K562 treated with DMSO at 1 percent for 48 hours (cell line): ENCODE measurements around the gene RXRB. TPM values are rescaled to one million over a fixed set of nuclear protein-coding genes. Genes with fewer than 3 reads are reported as not detected.

Experiments
- total RNA-seq: library from RNA; unstranded; fragments of 300-600 nt; gene quantifications from 2 replicates; pipeline ENCODE4 v1.2.3, GENCODE V29; 2022; ENCODE audit warnings: low replicate concordance; ENCODE audit errors: extremely low read depth

The RXRB gene
- not detected in 2 replicates for total RNA-seq

GRCh38 chr6:33200219-33201146 is at the start of gene RXRB, which contains the start of gene SLC39A7:
Gene RXRB (minus strand): TSS chr6:33200665. CDS start chr6:33200476, 189 bp downstream.
Gene SLC39A7 (plus strand): TSS chr6:33200867. CDS start chr6:33201246, 379 bp downstream.

DNA sequence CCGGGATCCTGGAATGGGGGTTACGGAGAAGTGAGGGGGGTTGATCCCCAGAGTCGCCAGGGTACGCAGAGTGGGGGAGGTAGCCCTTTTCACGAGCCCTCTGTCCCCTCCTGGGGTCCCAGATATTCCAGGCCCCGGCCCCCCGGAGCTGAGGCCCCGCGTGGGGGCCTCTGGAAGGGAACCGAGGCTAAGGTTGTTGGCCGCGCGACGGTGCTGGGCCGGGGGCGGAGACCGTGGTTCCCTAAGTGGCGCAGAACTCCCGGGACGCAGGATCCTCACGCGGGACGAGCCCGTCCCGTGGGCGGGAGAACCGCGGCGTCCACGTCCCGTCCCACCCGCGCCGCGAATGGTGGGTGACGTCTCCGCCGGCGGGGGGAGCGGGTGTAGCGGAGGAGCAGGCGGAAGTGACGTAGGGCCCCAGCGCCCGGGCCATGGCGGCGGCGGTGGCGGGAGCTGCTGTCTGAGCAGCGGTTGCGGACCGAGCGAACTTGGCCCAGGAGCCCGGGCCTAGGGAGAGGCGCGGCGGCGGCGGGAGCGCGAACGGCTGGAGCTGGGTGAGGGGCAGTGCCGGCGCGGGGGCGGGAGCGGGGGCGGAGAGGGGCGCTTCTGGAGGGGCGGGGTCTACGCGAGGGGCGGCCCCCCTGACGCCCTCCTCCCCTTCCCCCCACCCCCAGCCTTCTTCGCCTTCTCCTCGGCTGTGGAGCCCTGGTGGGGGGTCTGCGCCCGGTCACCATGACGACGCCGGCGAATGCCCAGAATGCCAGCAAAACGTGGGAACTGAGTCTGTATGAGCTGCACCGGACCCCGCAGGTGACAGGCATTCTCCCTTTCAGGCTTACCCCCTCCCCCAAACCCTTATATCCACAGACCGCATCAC is 7.9 kb upstream of the RXRB start, which contains the start of gene RING1:
RING1 (plus strand) TSS at position 410 of the 877 bp plus-strand sequence; CDS start at position 733, 323 bp downstream.

GRCh38 chr6:33204415-33205190 is 4.1 kb upstream of the RXRB start, which contains the start of gene HSD17B8:
Gene HSD17B8 (plus strand): TSS chr6:33204655. CDS start chr6:33204669, 14 bp downstream.

DNA sequence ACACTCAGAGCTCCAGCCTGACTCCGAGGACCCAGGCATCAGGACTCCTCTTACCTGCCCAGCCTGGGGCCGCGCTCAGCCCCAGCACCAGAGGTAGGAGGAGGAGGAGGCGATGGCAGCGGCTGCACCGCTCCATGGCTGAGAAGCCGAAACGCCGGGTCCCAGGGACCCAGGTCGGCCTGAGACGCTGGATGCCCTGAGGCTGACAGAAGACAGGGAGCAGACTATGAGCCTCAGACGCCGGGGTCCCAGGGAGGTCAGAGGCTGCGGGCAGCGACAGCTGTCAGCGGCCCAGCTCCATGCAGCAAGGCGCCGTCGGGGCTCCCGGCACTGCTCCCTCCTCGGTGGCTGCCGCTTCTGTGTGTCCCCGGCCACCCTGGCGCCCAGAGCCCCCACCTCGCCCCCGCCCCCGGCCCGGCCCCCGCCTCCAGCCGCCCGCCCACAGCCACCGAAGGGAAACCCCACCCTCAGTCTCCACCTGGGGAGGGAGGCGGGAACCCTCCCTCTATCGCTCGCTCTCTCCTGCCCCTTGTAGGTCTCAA is 8.3 kb downstream of the RXRB start, which contains the start of gene COL11A2:
COL11A2 (minus strand) TSS at position 363 of the 542 bp plus-strand sequence; CDS start at position 136, 227 bp downstream.

Other genes starting within 250 kb of the RXRB start
- not detected in 2 replicates for gene HLA-DMA, start 247.6 kb downstream of the RXRB start, total RNA-seq
- gene BRD2, start 232.1 kb downstream of the RXRB start, total RNA-seq, result not detected in 2 replicates
- not detected in 2 replicates for gene HLA-DOA, start 191.1 kb downstream of the RXRB start, total RNA-seq
- not detected in 2 replicates for gene HLA-DPA1, start 127.0 kb downstream of the RXRB start, total RNA-seq
- not detected in 2 replicates for gene HLA-DPB1, start 124.7 kb downstream of the RXRB start, total RNA-seq
- not detected in 2 replicates for gene COL11A2, start 8.2 kb downstream of the RXRB start, total RNA-seq
- gene SLC39A7, start 202 bp upstream of the RXRB start, total RNA-seq, result 245 TPM in 1 of 2 replicates, not detected in the other
- gene HSD17B8, start 4.0 kb upstream of the RXRB start, total RNA-seq, result not detected in 2 replicates
- gene RING1, start 7.8 kb upstream of the RXRB start, total RNA-seq, result not detected in 2 replicates
- not detected in 2 replicates for gene VPS52, start 71.2 kb upstream of the RXRB start, total RNA-seq
- 6,916 and 8,608 TPM in 2 replicates for gene RPS18, start 71.4 kb upstream of the RXRB start, total RNA-seq
- gene B3GALT4, start 76.5 kb upstream of the RXRB start, total RNA-seq, result not detected in 2 replicates
- gene WDR46, start 88.6 kb upstream of the RXRB start, total RNA-seq, result not detected in 2 replicates
- gene PFDN6, start 88.9 kb upstream of the RXRB start, total RNA-seq, result not detected in 2 replicates
- 141 TPM in 1 of 2 replicates, not detected in the other for gene RGL2, start 98.3 kb upstream of the RXRB start, total RNA-seq
- 231 TPM in 1 of 2 replicates, not detected in the other for gene TAPBP, start 113.4 kb upstream of the RXRB start, total RNA-seq
- not detected in 2 replicates for gene ZBTB22, start 117.1 kb upstream of the RXRB start, total RNA-seq
- gene DAXX, start 122.3 kb upstream of the RXRB start, total RNA-seq, result not detected in 2 replicates
- gene KIFC1, start 191.2 kb upstream of the RXRB start, total RNA-seq, result not detected in 2 replicates
- gene PHF1, start 210.3 kb upstream of the RXRB start, total RNA-seq, result not detected in 2 replicates
- not detected in 2 replicates for gene CUTA, start 217.4 kb upstream of the RXRB start, total RNA-seq
- gene SYNGAP1, start 219.4 kb upstream of the RXRB start, total RNA-seq, result not detected in 2 replicates